Activated CD8-positive, alpha-beta memory T cell treated with anti-CD3 and anti-CD28 coated beads, Interleukin-2, amount 50 U/mL, for 1 hour (primary cell): ENCODE data around the gene NUBP2.

Experiments
- DNase-seq: peaks from one replicate; pipeline ENCODE4 v3.0.0-alpha.2; 2020; ENCODE audit errors: extremely low read depth

The NUBP2 gene

GRCh38 chr16:1826691-1827573 is 44.2 kb downstream of the NUBP2 start, which contains the start of the genes FAHD1 and HAGH:
Gene FAHD1, plus strand, starts transcription at chr16:1827206. Its CDS starts 33 bp downstream, at chr16:1827239.
Gene HAGH, minus strand, starts transcription at chr16:1826825. Its CDS starts 38 bp downstream, at chr16:1826787.
- DNase-seq: peak; percentile 76

GRCh38 chr16:1828645-1829410 is 46.1 kb downstream of the NUBP2 start:
- DNase-seq: no peak

GRCh38 chr16:1830213-1830612 is 47.5 kb downstream of the NUBP2 start:
- DNase-seq: no peak

GRCh38 chr16:1831186-1832075 is 48.7 kb downstream of the NUBP2 start:
- DNase-seq: no peak

- DNase-seq: no peak
These were observed 50.2 kb downstream of the NUBP2 start for GRCh38 chr16:1832838-1833454.

- no peak for DNase-seq
These were observed 51.3 kb downstream of the NUBP2 start for GRCh38 chr16:1834096-1834495.
